Stomach (tissue), 19 donors: ENCODE data around the gene SCML1. TPM values are rescaled to one million over a fixed set of nuclear protein-coding genes. Genes with fewer than 3 reads are reported as not detected.

Experiments used
- DNase-seq, 2 donors: peaks; one replicate each; pipeline versions ENCODE4 v3.0.0 to v3.0.0-alpha.2; 2013 to 2019
- H3K27ac ChIP-seq, 5 donors: fragments of 200-600 bp in 4 of 5; sonication (generic) in 4 of 5; one replicate each; pipeline ENCODE4 v1.5.1; 2013 to 2019; ENCODE audit warnings: mild to moderate bottlenecking in 1 of 5, moderate library complexity in 1 of 5
- H3K27me3 ChIP-seq, 3 donors: fragments of 200-600 bp; sonication (generic); one replicate each; pipeline ENCODE4 v1.5.1; 2017 to 2019; ENCODE audit warnings: mixed run types in 1 of 3
- H3K36me3 ChIP-seq, 4 donors: fragments of 200-600 bp; sonication (generic); 1 replicate in 3 of 4; 2 replicates in 1 of 4; pipeline ENCODE4 v1.5.1; 2016 to 2019
- H3K4me1 ChIP-seq, 4 donors: fragments of 200-600 bp; sonication (generic); one replicate each; pipeline ENCODE4 v1.5.1; 2016 to 2019
- H3K4me3 ChIP-seq, 4 donors: fragments of 200-600 bp; sonication (generic) in 3 of 4; one replicate each; pipeline ENCODE4 v1.5.1; 2016 to 2019; ENCODE audit warnings: mild to moderate bottlenecking in 1 of 4
- H3K9me3 ChIP-seq, 4 donors: fragments of 200-600 bp; sonication (generic); one replicate each; pipeline ENCODE4 v1.5.1; 2016 to 2019
- CTCF ChIP-seq, 7 experiments: fragments of 450-650 bp in 4 of 7; fragments of 200-600 bp in 3 of 7; sonication (generic) in 3 of 7; IDR thresholded peaks; one replicate each; pipeline ENCODE4 v1.5.1; 2016 to 2019; ENCODE audit warnings: antibody characterized with exemption in 7 of 7, control low read depth in 2 of 7, mild to moderate bottlenecking in 1 of 7
- EP300 ChIP-seq: sonication (generic); formaldehyde crosslinking; IDR thresholded peaks from one replicate; pipeline ENCODE4 v1.6.1; 2017; ENCODE audit warnings: antibody characterized with exemption
- POLR2A ChIP-seq, 4 donors: fragments of 450-650 bp; IDR thresholded peaks; one replicate each; pipeline ENCODE4 v1.6.1; 2016; ENCODE audit warnings: antibody characterized with exemption in 4 of 4, control low read depth in 2 of 4, mild to moderate bottlenecking in 1 of 4, moderate library complexity in 1 of 4
- POLR2AphosphoS5 ChIP-seq, 3 donors: sonication (generic); formaldehyde crosslinking; IDR thresholded peaks; one replicate each; pipeline ENCODE4 v1.6.1; 2016; ENCODE audit warnings: antibody characterized with exemption in 3 of 3
- WGBS, 5 donors: extraction: QIAGEN DNeasy Blood & Tissue Kit in 3 of 5; methylation state at CpG; one replicate each; pipeline versions ENCODE4 v1.1.5 to v1.1.7; 2013 to 2018; 5-methylcytosine and 5-hydroxymethylcytosine counted together
- intact Hi-C: fragments of 100-400 bp; cut with DNase I; formaldehyde crosslinking; loops from one replicate; pipeline ENCODE4 v1.15.1; 2023; ENCODE audit warnings: low total_unique reads
- long read RNA-seq, 10 donors: transcript quantifications; one replicate each; lab custom pipeline, GENCODE V29; 2026
- polyA plus RNA-seq, 3 donors: library from polyadenylated mRNA; stranded (reverse); fragments of 200-250 nt; gene quantifications; one replicate each; pipeline ENCODE4 v1.2.3, GENCODE V29; 2013
- total RNA-seq, 5 donors: library from RNA; depleted of rRNA; stranded (reverse); fragments of >200 nt; gene quantifications; one replicate each; pipeline versions ENCODE4 v1.1.0 to v1.2.3, GENCODE V29; 2014 to 2016
- donor health status: healthy with polysubstance abuse.
- donor health status: Bipolar disorder and iron deficiency.
- donor health status: healthy.

SCML1 gene
- total RNA-seq (10 to 100 TPM in 4 of 5 donors, under 1 TPM in 1; 0.45 to 28.1 (median 18.8) TPM), polyA plus RNA-seq (10 to 100 TPM in 1 of 3 donors, 1 to 10 TPM in 2; 2.7 to 12.4 (median 3.6) TPM)
- long read RNA-seq, donor 1: 0 reads
- long read RNA-seq, donor 2, partial matches to known transcripts: 0 of 1 reads
- long read RNA-seq, donor 2, other reads (novel, unspliced or antisense): 0 of 1 reads
- long read RNA-seq, donor 3, full-length matches to known transcripts: 2 of 2 reads
- long read RNA-seq, donor 3, partial matches to known transcripts: 0 of 2 reads
- long read RNA-seq, donor 3, other reads (novel, unspliced or antisense): 0 of 2 reads
- long read RNA-seq, donor 4: 0 reads
- long read RNA-seq, donor 5, full-length matches to known transcripts: 3 of 3 reads
- long read RNA-seq, donor 5, partial matches to known transcripts: 0 of 3 reads
- long read RNA-seq, donor 5, other reads (novel, unspliced or antisense): 0 of 3 reads
- long read RNA-seq, donor 6, full-length matches to known transcripts: 4 of 4 reads
- long read RNA-seq, donor 6, partial matches to known transcripts: 0 of 4 reads
- long read RNA-seq, donor 6, other reads (novel, unspliced or antisense): 0 of 4 reads
- long read RNA-seq, donor 7, full-length matches to known transcripts: 2 of 2 reads
- long read RNA-seq, donor 7, partial matches to known transcripts: 0 of 2 reads
- long read RNA-seq, donor 7, other reads (novel, unspliced or antisense): 0 of 2 reads
- long read RNA-seq, donor 8, full-length matches to known transcripts: 5 of 5 reads
- long read RNA-seq, donor 8, partial matches to known transcripts: 0 of 5 reads
- long read RNA-seq, donor 8, other reads (novel, unspliced or antisense): 0 of 5 reads
- long read RNA-seq, donor 9, full-length matches to known transcripts: 7 of 15 reads
- long read RNA-seq, donor 9, partial matches to known transcripts: 8 of 15 reads
- long read RNA-seq, donor 9, other reads (novel, unspliced or antisense): 0 of 15 reads
- long read RNA-seq, donor 10, partial matches to known transcripts: 0 of 1 reads
- long read RNA-seq, donor 10, other reads (novel, unspliced or antisense): 0 of 1 reads

DNA sequence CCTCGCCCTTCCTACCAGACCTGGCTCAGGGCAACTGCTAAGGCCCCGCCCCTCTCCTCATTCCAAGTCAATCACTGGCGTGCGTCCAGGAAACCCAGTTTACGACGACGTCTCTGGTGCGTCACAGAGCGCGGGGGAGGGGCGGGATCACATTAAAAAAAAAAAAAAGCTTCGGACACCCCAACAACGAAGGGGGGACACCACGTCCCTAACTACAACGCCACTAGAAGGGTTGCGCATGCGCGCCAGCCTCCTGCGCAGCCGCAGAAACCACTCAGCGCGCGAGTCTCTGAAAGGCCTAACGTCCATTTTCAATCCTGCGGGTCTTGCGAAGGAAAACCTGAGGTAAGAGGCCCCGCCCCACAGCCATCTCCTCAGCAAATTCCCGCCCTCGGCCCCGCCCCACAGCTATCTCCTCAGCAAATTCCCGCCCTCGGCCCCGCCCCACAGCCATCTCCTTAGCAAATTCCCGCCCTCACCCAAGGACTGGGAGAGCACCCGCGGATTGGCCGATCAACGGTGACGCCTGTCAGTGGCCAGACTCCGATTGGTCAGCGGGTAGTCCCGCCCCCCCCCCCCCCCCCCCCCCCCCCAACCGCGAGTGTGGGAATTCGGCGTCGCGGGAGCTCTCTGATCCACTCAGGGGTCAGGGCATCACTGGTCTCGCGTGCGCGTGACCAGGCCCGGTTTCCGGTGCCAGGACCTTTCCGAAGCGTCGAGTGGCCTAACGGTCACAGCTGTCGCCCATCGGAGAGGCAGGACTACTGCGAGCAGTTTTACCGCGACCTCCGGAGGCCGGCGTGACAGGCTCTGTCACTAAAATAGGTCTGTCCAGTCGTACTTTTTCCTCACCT, at the start of gene SCML1:
SCML1 (plus strand) TSS at position 638 of the 854 bp plus-strand sequence. CDS start 6,694 bp downstream, outside the sequence.
- peak within 1 kb of the TSS; percentile 85 to 94 (median 91) for H3K27ac ChIP-seq
- peak within 1 kb of the TSS; percentile 50 to 58 (median 53) for H3K4me3 ChIP-seq
- intact Hi-C loops: no loop called here
- peaks cover 0 to 22% (median 8%) of the 10 kb centered on the region in 4 donors for H3K4me1 ChIP-seq
- 0 to 52% (median 12%) methylated on average over 18 to 65 of the region's 67 CpGs for WGBS, 5 donors
- peak; percentile 97 to 98 for DNase-seq
- H3K36me3 ChIP-seq: peaks cover 0 to under 1% (median 0%) of the 10 kb centered on the region in 4 donors
- peaks cover 0 to 5% (median 0%) of the 10 kb centered on the region in 4 donors for H3K9me3 ChIP-seq
- peaks cover 0 to 4% (median 0%) of the 10 kb centered on the region in 3 donors for H3K27me3 ChIP-seq
- TF ChIP-seq POLR2AphosphoS5 (IDR thresholded peaks at IDR 0.05) (peak; percentile 46 to 72 (median 54)), CTCF (IDR thresholded peaks at IDR 0.05) (no peak), POLR2A (IDR thresholded peaks at IDR 0.05) (no peak)

DNA sequence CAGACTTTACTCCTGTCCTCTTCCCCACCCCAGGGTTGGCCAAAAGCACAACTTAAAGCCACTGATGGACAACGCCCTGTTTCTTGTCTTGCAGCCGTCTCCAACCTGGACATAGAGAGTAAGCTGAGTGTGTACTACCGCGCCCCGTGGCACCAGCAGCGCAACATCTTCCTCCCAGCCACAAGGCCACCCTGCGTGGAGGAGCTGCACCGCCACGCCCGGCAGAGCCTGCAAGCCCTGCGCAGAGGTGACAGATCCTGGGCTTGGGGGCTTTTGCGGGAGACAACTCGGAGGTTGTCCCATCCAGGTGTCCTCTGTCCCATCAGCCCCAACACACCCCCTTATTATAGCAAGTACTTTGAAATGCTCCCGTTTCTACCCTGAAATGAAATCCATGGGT, 49.6 kb upstream of the SCML1 start:
- intact Hi-C loops: loop anchor here (5.0 kb wide), 1 partner anchor 445 kb away; no protein-coding TSS in a partner anchor
- Histone ChIP-seq H3K4me3 (no peak overlapping the region), H3K36me3 (no peaks in the 10 kb centered on the region), H3K9me3 (no peaks in the 10 kb centered on the region), H3K27ac (no peak overlapping the region), H3K27me3 (no peaks in the 10 kb centered on the region), H3K4me1 (peaks cover 0 to 4% (median 0%) of the 10 kb centered on the region in 4 donors)
- 89 to 97% (median 93%) methylated on average over 8 to 14 of the region's 14 CpGs for WGBS, 5 donors
- TF ChIP-seq POLR2A (IDR thresholded peaks at IDR 0.05) (no peak), POLR2AphosphoS5 (IDR thresholded peaks at IDR 0.05) (no peak), CTCF (IDR thresholded peaks at IDR 0.05) (no peak), EP300 (no peak)
- DNase-seq: no peak

DNA sequence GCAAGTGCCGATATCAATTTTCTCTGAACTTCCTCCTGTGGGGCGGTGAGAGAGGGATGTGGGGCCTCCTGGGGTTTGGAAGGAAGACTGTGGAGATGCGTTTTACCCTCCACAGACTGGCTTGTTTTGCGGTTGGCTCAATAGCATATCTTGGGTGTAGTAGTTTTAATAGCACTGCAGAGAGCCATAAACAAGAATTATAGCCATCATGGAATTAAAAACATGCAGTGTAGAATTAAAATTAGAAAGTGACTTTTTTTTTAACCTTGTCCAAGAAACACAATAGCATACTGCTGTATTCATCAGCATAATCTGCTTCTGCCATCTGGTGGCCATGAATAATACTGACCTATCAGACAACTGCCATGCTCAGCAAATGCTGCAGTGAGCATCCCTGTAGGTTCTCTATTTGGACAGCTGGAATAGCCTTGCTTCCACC, 47.3 kb upstream of the SCML1 start:
- H3K27me3 ChIP-seq: no peaks in the 10 kb centered on the region
- no peaks in the 10 kb centered on the region for H3K9me3 ChIP-seq
- H3K4me3 ChIP-seq: no peak overlapping the region
- intact Hi-C loops: loop anchor here (5.0 kb wide), 1 partner anchor 448 kb away; no protein-coding TSS in a partner anchor
- TF ChIP-seq EP300 (no peak), CTCF (IDR thresholded peaks at IDR 0.05) (peak in 5 of 7 experiments; percentile 30 to 69 (median 51)), POLR2AphosphoS5 (IDR thresholded peaks at IDR 0.05) (peak in 1 of 3 donors; percentile 31), POLR2A (IDR thresholded peaks at IDR 0.05) (no peak)
- H3K27ac ChIP-seq: no peak overlapping the region
- DNase-seq: peak; percentile 41 to 88
- 18 to 53% (median 23%) methylated on average over 4 of the region's 4 CpGs for WGBS, 5 donors
- no peaks in the 10 kb centered on the region for H3K36me3 ChIP-seq
- H3K4me1 ChIP-seq: peaks cover 0 to 4% (median 0%) of the 10 kb centered on the region in 4 donors
